GM12878 (cell line): Measurements from ENCODE around the gene BCKDHB.

Experiments used
- BACH1 ChIP-seq: fragments of 450-650 bp; IDR thresholded peaks from 2 replicates; pipeline ENCODE4 v1.6.1; 2017; ENCODE audit warnings: mild to moderate bottlenecking, borderline replicate concordance
- CTCF ChIP-seq, 3 experiments: IDR thresholded peaks in 2 of 3; conservative IDR thresholded peaks in 1 of 3; 2 replicates each; pipeline ENCODE4 v1.5.1; 2011; ENCODE audit warnings: low read depth in 3 of 3, low read length in 3 of 3, mild to moderate bottlenecking in 3 of 3, control low read depth in 2 of 3, moderate library complexity in 2 of 3, inconsistent platforms in 1 of 3, mixed read lengths in 1 of 3; ENCODE audit not compliant: control insufficient read depth in 2 of 3, insufficient read depth in 1 of 3; ENCODE audit errors: extremely low read depth in 1 of 3
- ESRRA ChIP-seq: IDR thresholded peaks from 2 replicates; pipeline ENCODE4 v1.6.1; 2012; ENCODE audit warnings: mild to moderate bottlenecking, low read length, improper control_type of control experiment
- EZH2 ChIP-seq: IDR thresholded peaks from 2 replicates; pipeline ENCODE4 v1.6.1; 2012; ENCODE audit warnings: low read depth, mild to moderate bottlenecking, control low read depth, inconsistent platforms, low read length, borderline replicate concordance; ENCODE audit not compliant: control insufficient read depth
- JUNB ChIP-seq: IDR thresholded peaks from 2 replicates; pipeline ENCODE4 v1.6.1; 2016; ENCODE audit warnings: antibody characterized with exemption, mild to moderate bottlenecking
- MYC ChIP-seq: IDR thresholded peaks from 2 replicates; pipeline ENCODE4 v1.6.1; 2011; ENCODE audit warnings: mild to moderate bottlenecking, low read length, moderate library complexity, inconsistent platforms; ENCODE audit not compliant: insufficient read depth, insufficient replicate concordance, insufficient read length, severe bottlenecking
- NFIC ChIP-seq: IDR thresholded peaks from 2 replicates; pipeline ENCODE4 v1.6.1; 2012; ENCODE audit warnings: low read depth, mild to moderate bottlenecking, inconsistent platforms, low read length, moderate library complexity
- POLR2AphosphoS5 ChIP-seq: IDR thresholded peaks from 2 replicates; pipeline ENCODE4 v1.6.1; 2011; ENCODE audit warnings: mild to moderate bottlenecking, low read length, inconsistent platforms
- SIN3A ChIP-seq: IDR thresholded peaks from 2 replicates; pipeline ENCODE4 v1.6.1; 2012; ENCODE audit warnings: low read depth, low read length, improper control_type of control experiment
- SPI1 ChIP-seq: IDR thresholded peaks from 2 replicates; pipeline ENCODE4 v1.6.1; 2011; ENCODE audit warnings: low read depth, mild to moderate bottlenecking, low read length, moderate library complexity, borderline replicate concordance; ENCODE audit not compliant: insufficient read depth
- SREBF2 ChIP-seq: IDR thresholded peaks from 2 replicates; pipeline ENCODE4 v1.6.1; 2012; ENCODE audit warnings: mild to moderate bottlenecking, low read length
- TCF12 ChIP-seq: IDR thresholded peaks from 2 replicates; pipeline ENCODE4 v1.6.1; 2011; ENCODE audit warnings: low read depth, mild to moderate bottlenecking, low read length
- ZBED1 ChIP-seq: IDR thresholded peaks from 2 replicates; pipeline ENCODE4 v1.6.1; 2016; ENCODE audit warnings: borderline replicate concordance
- ZSCAN29 ChIP-seq: fragments of 450-650 bp; IDR thresholded peaks from 2 replicates; pipeline ENCODE4 v1.6.1; 2017; ENCODE audit warnings: mild to moderate bottlenecking, moderate library complexity

DNA sequence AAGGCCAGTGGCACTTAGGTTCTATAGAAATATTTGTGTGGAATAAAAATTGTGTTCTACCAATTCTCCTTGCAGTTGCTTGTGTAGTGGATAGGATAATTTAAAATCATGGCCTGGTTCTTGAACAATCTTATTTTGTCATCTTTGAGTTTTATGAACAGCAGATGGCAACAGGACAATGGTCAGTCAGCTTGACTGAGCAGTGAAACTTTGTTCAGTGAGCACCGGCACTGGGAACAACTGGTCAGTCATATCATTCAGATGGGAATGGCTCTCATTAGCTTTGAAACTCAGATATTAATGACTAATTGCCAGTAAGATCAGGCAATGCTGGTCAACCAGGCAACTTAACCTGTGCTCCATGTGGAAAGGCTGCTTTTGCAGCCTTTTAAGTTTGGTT, 129.2 kb downstream of the BCKDHB start:
- TF ChIP-seq SPI1 (no peak), ZSCAN29 (no peak), EZH2 (no peak), MYC (no peak), JUNB (no peak), CTCF (IDR thresholded peaks at IDR 0.05 in 2 of 3, conservative IDR thresholded peaks at IDR 0.05 in 1 of 3; ENCODE audit: control insufficient read depth in 2 of 3, extremely low read depth in 1 of 3, insufficient read depth in 1 of 3, low read depth in 3 of 3, low read length in 3 of 3) (no peak), SREBF2 (no peak), POLR2AphosphoS5 (no peak), SIN3A (no peak), ESRRA (no peak), TCF12 (no peak), ZBED1 (no peak), NFIC (no peak), BACH1 (no peak)
